GM21360 (cell line): ENCODE results near the gene KCNN3.
"Not testable (repeated sequence)": the region's sequence is repeated elsewhere in the genome, so short reads cannot be mapped to it uniquely, and the experiment has no call there.

Experiments used
- ATAC-seq: cut with Tn5 transposase; IDR thresholded peaks from one replicate; pipeline ENCODE4 v1.9.1; 2021; ENCODE audit warnings: mild to moderate bottlenecking, moderate library complexity; ENCODE audit not compliant: unreplicated experiment

Gene KCNN3

GRCh38 chr1:154713005-154713404 is 157.1 kb downstream of the KCNN3 start:
- no peak for ATAC-seq

- no peak for ATAC-seq
Observed at GRCh38 chr1:154712166-154712810, 157.8 kb downstream of the KCNN3 start.

DNA sequence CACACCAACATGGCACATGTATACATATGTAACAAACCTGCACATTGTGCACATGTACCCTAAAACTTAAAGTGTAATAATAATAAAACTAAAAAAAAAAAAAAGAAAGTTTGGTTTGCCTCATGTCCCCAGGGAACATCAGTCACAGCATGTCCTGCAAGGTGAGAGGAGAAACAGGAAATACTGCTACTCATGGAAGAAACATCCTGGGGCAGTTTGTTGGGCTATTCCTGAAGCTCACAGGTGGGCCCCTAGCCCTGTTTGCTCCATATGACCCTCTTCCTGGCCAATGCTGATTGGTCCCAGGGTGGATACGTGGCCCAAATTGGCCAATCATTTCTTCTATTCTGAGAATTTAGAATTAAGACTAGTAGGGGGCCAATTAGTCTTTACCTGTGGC is 158.7 kb downstream of the KCNN3 start:
- no peak for ATAC-seq

DNA sequence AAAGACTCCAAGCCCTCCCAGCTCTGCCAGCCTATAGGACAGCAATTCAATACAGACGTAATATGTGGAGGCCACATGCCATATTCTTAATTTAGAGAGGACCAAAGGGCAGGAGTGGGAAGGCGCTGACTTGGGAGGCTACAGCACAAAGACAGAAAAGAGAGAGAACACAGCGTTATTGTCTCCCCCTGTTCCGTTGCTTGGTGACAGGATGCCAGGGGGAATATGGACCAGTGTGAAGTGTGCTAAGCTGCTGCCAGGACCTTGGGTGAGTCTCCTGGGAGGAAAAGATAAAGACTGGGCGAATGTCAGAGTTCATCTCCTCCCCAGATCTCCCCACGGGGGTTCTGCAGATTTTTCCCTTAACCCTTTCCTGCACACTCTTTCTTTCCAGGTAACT is 160.0 kb downstream of the KCNN3 start:
- no peak for ATAC-seq

GRCh38 chr1:154707901-154708463 is 162.1 kb downstream of the KCNN3 start:
- no peak for ATAC-seq

DNA sequence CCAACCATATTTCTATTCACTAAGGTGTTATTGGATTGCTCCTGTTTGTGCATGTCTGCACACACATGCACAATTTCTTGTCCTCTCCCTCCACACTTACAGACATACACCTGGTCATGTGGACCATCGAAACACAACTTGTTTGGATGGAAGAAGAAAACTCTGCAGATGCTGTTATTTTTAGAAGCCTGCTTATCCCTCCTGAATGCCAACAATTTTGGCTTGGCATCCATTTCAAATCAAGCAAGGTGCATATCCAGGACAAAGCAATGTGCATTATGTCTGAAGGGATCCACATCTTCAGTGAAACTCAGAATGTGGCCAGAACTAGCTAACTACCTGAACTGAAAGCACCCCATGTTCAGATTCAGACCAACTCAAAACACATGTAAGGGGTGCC is 163.2 kb downstream of the KCNN3 start:
- ATAC-seq = no peak

GRCh38 chr1:154705544-154705943 is 164.5 kb downstream of the KCNN3 start:
- no peak for ATAC-seq

DNA sequence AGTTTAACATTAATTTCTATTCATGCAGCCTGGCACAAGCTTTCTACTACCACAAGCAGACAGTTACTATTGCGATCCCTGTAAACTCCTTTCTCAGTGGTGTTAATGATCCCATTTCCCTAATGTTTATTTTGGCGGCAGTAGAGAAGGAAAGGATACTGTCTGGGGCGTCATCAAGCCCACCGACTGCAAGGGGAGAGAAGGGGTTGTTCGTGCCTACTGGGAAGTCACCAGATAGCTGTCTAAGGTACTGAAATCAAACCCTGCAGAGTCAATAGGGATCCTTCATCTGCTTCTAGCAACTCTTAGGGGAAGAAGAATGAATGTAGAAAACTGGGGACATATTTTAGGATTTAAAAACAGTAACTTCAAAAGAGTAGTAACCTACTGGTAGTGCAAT is 166.9 kb downstream of the KCNN3 start:
- no peak for ATAC-seq

- no peak for ATAC-seq
Observed at GRCh38 chr1:154698320-154699096, 171.6 kb downstream of the KCNN3 start.

GRCh38 chr1:154697710-154698109 is 172.4 kb downstream of the KCNN3 start:
- ATAC-seq = no peak

- no peak for ATAC-seq
Observed at GRCh38 chr1:154696456-154696855, 173.6 kb downstream of the KCNN3 start.

DNA sequence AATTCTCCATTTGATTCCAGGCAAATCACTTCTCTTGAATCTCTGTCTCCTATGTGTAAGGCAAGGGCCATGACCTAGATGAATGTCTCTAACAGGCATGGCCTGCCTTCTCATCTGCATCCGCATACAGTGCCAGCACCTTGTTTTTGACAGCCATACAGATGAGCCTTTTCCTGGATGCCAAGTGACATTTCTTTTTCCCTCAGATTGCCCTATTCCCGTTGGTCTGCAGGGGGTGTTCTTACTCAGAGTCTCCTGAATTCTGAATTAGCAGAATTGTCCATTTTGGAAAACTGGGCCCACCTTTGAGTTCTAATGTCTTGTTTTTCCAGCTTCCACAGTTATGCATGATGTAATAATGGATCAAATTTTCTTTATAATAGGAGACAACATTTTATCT is 174.1 kb downstream of the KCNN3 start:
- no peak for ATAC-seq

DNA sequence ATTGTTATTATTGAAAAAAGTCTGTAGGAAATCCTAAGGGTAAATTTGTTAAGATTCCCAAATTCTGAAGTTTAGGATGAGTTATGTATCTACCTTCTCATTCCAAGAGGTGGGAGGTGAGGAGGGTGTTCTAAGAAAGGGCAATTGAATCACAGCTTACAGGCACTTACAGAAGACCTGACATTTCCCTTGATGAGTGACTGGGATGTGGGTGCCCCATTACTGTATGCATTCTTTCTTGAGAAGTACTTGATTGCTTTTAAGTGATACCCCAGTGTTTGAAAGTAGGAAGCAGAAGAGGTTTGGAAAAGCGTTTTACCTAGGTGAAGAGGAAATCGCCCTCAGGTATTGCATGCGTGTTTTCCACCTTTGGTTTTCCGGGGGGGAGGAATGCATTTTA is 175.1 kb downstream of the KCNN3 start:
- ATAC-seq = no peak

DNA sequence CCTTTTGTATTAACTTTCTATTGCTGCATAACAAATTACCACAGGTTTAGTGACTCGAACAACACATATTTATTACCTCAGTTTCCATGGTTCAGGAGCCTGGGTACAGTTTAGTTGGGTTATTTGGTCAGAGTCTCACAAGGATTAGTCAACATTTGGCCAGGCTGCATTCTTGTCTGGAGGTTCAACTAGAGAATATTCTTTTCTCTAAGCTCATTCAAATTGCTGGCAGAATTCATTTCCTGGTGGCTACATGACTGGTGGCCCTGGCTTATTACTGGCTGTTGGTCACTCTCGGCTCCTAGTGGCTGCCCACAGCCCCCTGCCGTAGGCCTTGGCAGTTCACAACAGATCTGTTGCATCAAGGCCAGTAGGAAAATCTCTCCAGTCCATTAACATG is 181.0 kb downstream of the KCNN3 start:
- no peak for ATAC-seq

DNA sequence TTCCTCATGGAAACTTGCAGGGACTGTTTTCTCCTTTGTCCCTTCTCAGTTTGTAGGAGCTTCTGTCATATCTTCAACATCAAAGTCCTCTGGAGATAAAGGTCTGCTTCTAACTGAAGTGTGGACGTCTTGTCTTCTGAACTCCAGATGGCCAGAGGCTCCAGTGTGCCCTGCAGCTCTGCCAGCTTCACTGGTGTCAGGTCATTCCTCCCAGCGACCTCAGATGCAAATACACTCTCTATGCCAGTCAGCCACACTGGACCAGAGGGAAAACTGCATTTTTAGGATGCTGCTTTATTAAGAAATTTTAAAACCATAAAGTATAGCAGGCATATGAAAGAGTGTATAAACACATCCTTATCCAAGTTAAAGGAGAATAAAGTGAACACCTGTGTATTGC is 183.6 kb downstream of the KCNN3 start:
- ATAC-seq = no peak

DNA sequence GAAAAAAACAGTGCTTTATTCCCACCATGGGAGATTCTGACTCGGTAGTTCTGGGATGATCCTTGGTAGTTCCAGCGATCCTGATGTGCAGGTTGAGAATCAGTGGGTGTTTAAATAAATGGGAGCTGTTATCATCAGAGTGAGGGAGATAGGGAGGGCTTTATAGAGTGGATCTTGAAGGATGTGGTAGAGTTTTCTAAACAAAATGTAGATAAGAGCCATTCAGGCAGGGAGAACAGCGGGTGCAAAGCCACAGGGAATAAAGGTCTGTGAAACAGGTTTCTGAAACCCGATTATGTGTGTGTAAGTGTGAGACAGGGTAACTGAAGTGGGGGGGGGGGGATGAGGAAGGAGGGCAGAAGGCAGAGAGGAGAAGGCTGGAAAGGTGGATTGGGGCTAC is 186.3 kb downstream of the KCNN3 start:
- ATAC-seq = no peak

GRCh38 chr1:154682254-154682653 is 187.8 kb downstream of the KCNN3 start:
- no peak for ATAC-seq

DNA sequence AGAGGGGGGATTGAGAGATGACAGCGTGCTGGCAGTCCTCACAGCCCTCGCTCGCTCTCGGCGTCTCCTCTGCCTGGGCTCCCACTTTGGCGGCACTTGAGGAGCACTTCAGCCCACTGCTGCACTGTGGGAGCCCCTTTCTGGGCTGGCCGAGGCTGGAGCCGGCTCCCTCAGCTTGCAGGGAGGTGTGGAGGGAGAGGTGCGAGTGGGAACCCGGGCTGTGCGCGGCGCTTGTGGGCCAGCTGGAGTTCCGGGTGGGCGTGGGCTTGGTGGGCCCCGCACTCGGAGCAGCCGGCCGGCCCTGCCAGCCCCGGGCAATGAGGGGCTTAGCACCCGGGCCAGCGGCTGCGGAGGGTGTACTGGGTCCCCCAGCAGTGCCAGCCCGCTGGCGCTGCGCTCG is 192.2 kb downstream of the KCNN3 start:
- not testable (repeated sequence) for ATAC-seq

- not testable (repeated sequence) for ATAC-seq
Observed at GRCh38 chr1:154676847-154677246, 193.2 kb downstream of the KCNN3 start.

- ATAC-seq = not testable (repeated sequence)
Observed at GRCh38 chr1:154674456-154674855, 195.6 kb downstream of the KCNN3 start.

- ATAC-seq = not testable (repeated sequence)
Observed at GRCh38 chr1:154672245-154672644, 197.8 kb downstream of the KCNN3 start.

- ATAC-seq = not testable (repeated sequence)
Observed at GRCh38 chr1:154671412-154671811, 198.7 kb downstream of the KCNN3 start.
